ENCODE results near the gene TAS2R60. TPM values are rescaled to one million over a fixed set of nuclear protein-coding genes. Genes with fewer than 3 reads are reported as not detected.

TAS2R60 gene
- polyA plus RNA-seq, 1 donor (not counting 4 experiments of a cell fraction or from before 2014, with no cell fraction given) = 0.17 TPM

- DNase-seq (ENCODE audit: low read depth, low spot score) = peak; percentile 71
- peak overlapping the region; percentile 64 for H3K27ac ChIP-seq (ENCODE audit: control insufficient read depth, insufficient read depth, low read length)
- H2AFZ ChIP-seq (ENCODE audit: control insufficient read depth, low read length) = peak overlapping the region; percentile 70
- no peaks in the 10 kb centered on the region for H3K9me1 ChIP-seq (ENCODE audit: control insufficient read depth, extremely low read depth, insufficient read depth, low read length)
- no peaks in the 10 kb centered on the region for H3K36me3 ChIP-seq (ENCODE audit: control insufficient read depth in 2 of 2, extremely low read depth in 1 of 2, insufficient read depth in 2 of 2, low read length in 2 of 2)
- no peaks in the 10 kb centered on the region for H4K20me1 ChIP-seq (ENCODE audit: control insufficient read depth, extremely low read depth, insufficient read depth, low read length)
- no peaks in the 10 kb centered on the region for H3K9me3 ChIP-seq (ENCODE audit: control insufficient read depth, low read depth, low read length)
- H3K9ac ChIP-seq (ENCODE audit: control insufficient read depth, extremely low read depth, insufficient read depth, low read length) = peak overlapping the region; percentile 46
- peaks cover 33% of the 10 kb centered on the region for H3K4me1 ChIP-seq (ENCODE audit: control insufficient read depth, extremely low read depth, insufficient read depth, low read length)
- H3K4me2 ChIP-seq (ENCODE audit: control insufficient read depth, extremely low read depth, insufficient read depth, low read depth, low read length) = peak overlapping the region; percentile 85
- H3K27me3 ChIP-seq (ENCODE audit: control insufficient read depth, extremely low read depth, insufficient read depth, low read length) = no peaks in the 10 kb centered on the region
- TF ChIP-seq CTCF (optimal IDR thresholded peaks at IDR 0.05 in 1 of 3, IDR thresholded peaks at IDR 0.05 in 1 of 3, conservative IDR thresholded peaks at IDR 0.05 in 1 of 3; ENCODE audit: extremely low read depth in 1 of 3, insufficient read depth in 2 of 3, low read length in 3 of 3) (no peak), EZH2 (IDR thresholded peaks at IDR 0.05; ENCODE audit: low read length) (no peak)
- dilution Hi-C loops (cut with MboI; ENCODE audit: extremely low pct_ligation_motif_present, low sequenced_read_pairs) = no loop called here
- FAIRE-seq = peak; percentile 93
- H3K79me2 ChIP-seq (ENCODE audit: control insufficient read depth, insufficient read depth, low read length) = no peaks in the 10 kb centered on the region
- H3K4me3 ChIP-seq (ENCODE audit: control insufficient read depth in 2 of 3, extremely low read depth in 1 of 3, insufficient read depth in 2 of 3, low read depth in 1 of 3, low read length in 3 of 3) = peak overlapping the region in 2 of 3 experiments; percentile 16 to 40
Observed at GRCh38 chr7:143434660-143435059, 8.6 kb upstream of the TAS2R60 start.

GRCh38 chr7:143435266-143435665, 8.0 kb upstream of the TAS2R60 start:
- Histone ChIP-seq H3K4me1 (ENCODE audit: control insufficient read depth, extremely low read depth, insufficient read depth, low read length) (peaks cover 28% of the 10 kb centered on the region), H4K20me1 (ENCODE audit: control insufficient read depth, extremely low read depth, insufficient read depth, low read length) (no peaks in the 10 kb centered on the region), H2AFZ (ENCODE audit: control insufficient read depth, low read length) (peak overlapping the region; percentile 39), H3K4me2 (ENCODE audit: control insufficient read depth, extremely low read depth, insufficient read depth, low read depth, low read length) (peak overlapping the region; percentile 85), H3K79me2 (ENCODE audit: control insufficient read depth, insufficient read depth, low read length) (no peaks in the 10 kb centered on the region), H3K9ac (ENCODE audit: control insufficient read depth, extremely low read depth, insufficient read depth, low read length) (peak overlapping the region; percentile 46), H3K9me3 (ENCODE audit: control insufficient read depth, low read depth, low read length) (no peaks in the 10 kb centered on the region), H3K9me1 (ENCODE audit: control insufficient read depth, extremely low read depth, insufficient read depth, low read length) (no peaks in the 10 kb centered on the region), H3K36me3 (ENCODE audit: control insufficient read depth in 2 of 2, extremely low read depth in 1 of 2, insufficient read depth in 2 of 2, low read length in 2 of 2) (no peaks in the 10 kb centered on the region), H3K27me3 (ENCODE audit: control insufficient read depth, extremely low read depth, insufficient read depth, low read length) (no peaks in the 10 kb centered on the region), H3K27ac (ENCODE audit: control insufficient read depth, insufficient read depth, low read length) (peak overlapping the region; percentile 64), H3K4me3 (ENCODE audit: control insufficient read depth in 2 of 3, extremely low read depth in 1 of 3, insufficient read depth in 2 of 3, low read depth in 1 of 3, low read length in 3 of 3) (peak overlapping the region in 1 of 3 experiments; percentile 40)
- DNase-seq (ENCODE audit: low read depth, low spot score) (no peak), FAIRE-seq (peak; percentile 23)
- dilution Hi-C loops (cut with MboI; ENCODE audit: extremely low pct_ligation_motif_present, low sequenced_read_pairs) = no loop called here
- no peak for TF ChIP-seq CTCF (optimal IDR thresholded peaks at IDR 0.05 in 1 of 3, IDR thresholded peaks at IDR 0.05 in 1 of 3, conservative IDR thresholded peaks at IDR 0.05 in 1 of 3; ENCODE audit: extremely low read depth in 1 of 3, insufficient read depth in 2 of 3, low read length in 3 of 3)
- TF ChIP-seq EZH2 (IDR thresholded peaks at IDR 0.05; ENCODE audit: low read length) = no peak

Measured in keratinocyte (primary cell).